HepG2 (cell line): ENCODE measurements around the gene DOCK1. TPM values are rescaled to one million over a fixed set of nuclear protein-coding genes. Genes with fewer than 3 reads are reported as not detected.

Experiments used
- DR1 ChIP-seq: sonication (generic); formaldehyde crosslinking; IDR thresholded peaks from 2 replicates; pipeline ENCODE4 v1.8.0; 2021; ENCODE audit warnings: mild to moderate bottlenecking, missing genetic modification reagents, inconsistent platforms
- HMG20B ChIP-seq: conservative IDR thresholded peaks from 2 replicates; pipeline ENCODE4 v1.6.1; 2016; ENCODE audit warnings: missing genetic modification reagents, missing compliant biosample characterization
- MAZ ChIP-seq, 2 experiments: sonication (generic) in 1 of 2; formaldehyde crosslinking in 1 of 2; IDR thresholded peaks; 2 replicates each; pipeline versions ENCODE4 v1.5.0 to v1.6.1; 2012 to 2020; ENCODE audit warnings: low read depth in 2 of 2, mild to moderate bottlenecking in 2 of 2, borderline replicate concordance in 1 of 2, improper control_type of control experiment in 1 of 2, low read length in 1 of 2, missing genetic modification reagents in 1 of 2, moderate library complexity in 1 of 2
- MIXL1 ChIP-seq: IDR thresholded peaks from 2 replicates; pipeline ENCODE4 v1.6.1; 2016
- PHF8 ChIP-seq: sonication (generic); formaldehyde crosslinking; IDR thresholded peaks from 2 replicates; pipeline ENCODE4 v1.5.0; 2020; ENCODE audit warnings: missing genetic modification reagents
- POLR2AphosphoS2 ChIP-seq: IDR thresholded peaks from 2 replicates; pipeline ENCODE4 v1.6.1; 2011; ENCODE audit warnings: low read depth, low read length, improper control_type of control experiment
- POLR2AphosphoS5 ChIP-seq: IDR thresholded peaks from 2 replicates; pipeline ENCODE4 v1.6.1; 2012; ENCODE audit warnings: low read depth, low read length
- POLR2G ChIP-seq: fragments of 200-400 bp; formaldehyde crosslinking; IDR thresholded peaks from 2 replicates; pipeline ENCODE4 v1.6.1; 2018; ENCODE audit warnings: mild to moderate bottlenecking, low read depth, low read length, moderate library complexity
- RBFOX2 ChIP-seq: fragments of 200-400 bp; formaldehyde crosslinking; IDR thresholded peaks from 2 replicates; pipeline ENCODE4 v1.6.1; 2017; ENCODE audit warnings: low read depth, mild to moderate bottlenecking, low read length
- SALL1 ChIP-seq: sonication (generic); formaldehyde crosslinking; IDR thresholded peaks from 2 replicates; pipeline ENCODE4 v1.8.0; 2022; ENCODE audit warnings: mild to moderate bottlenecking, missing genetic modification reagents
- THRA ChIP-seq: sonication (generic); formaldehyde crosslinking; IDR thresholded peaks from 2 replicates; pipeline ENCODE4 v1.4.0; 2020; ENCODE audit warnings: missing genetic modification reagents, borderline replicate concordance
- ZFX ChIP-seq: sonication (generic); formaldehyde crosslinking; IDR thresholded peaks from 2 replicates; pipeline ENCODE4 v1.4.0; 2020; ENCODE audit warnings: mild to moderate bottlenecking, low read depth, missing genetic modification reagents, moderate library complexity
- ZNF441 ChIP-seq: sonication (generic); formaldehyde crosslinking; IDR thresholded peaks from 2 replicates; pipeline ENCODE4 v1.7.0; 2021; ENCODE audit warnings: missing genetic modification reagents, borderline replicate concordance
- ZNF713 ChIP-seq: sonication (generic); formaldehyde crosslinking; IDR thresholded peaks from 2 replicates; pipeline ENCODE4 v1.4.0; 2020; ENCODE audit warnings: mild to moderate bottlenecking, missing genetic modification reagents
- polyA plus RNA-seq, 8 experiments: library from polyadenylated mRNA; depleted of rRNA in 3 of 8; stranded (reverse) in 7 of 8; unstranded in 1 of 8; fragments of >200 nt; fragmentation: Illumina TruSeq in 4 of 8; extraction: Trizol in 4 of 8; gene quantifications; 2 replicates each; pipeline versions ENCODE4 v1.2.1 to v1.2.3, GENCODE V29; 2011 to 2016; ENCODE audit warnings: low read depth in 4 of 8, missing spikeins in 1 of 8, mixed read lengths in 1 of 8; ENCODE audit not compliant: insufficient read depth in 1 of 8
- total RNA-seq, 5 experiments: library from RNA; depleted of rRNA; stranded (reverse); fragments of >200 nt; fragmentation: Illumina TruSeq; extraction: Trizol; gene quantifications; 2 replicates each; pipeline ENCODE4 v1.2.3, GENCODE V29; 2016; ENCODE audit warnings: low read depth in 1 of 5
- TF ChIP-seq, protein P1 (sequence below): sonication (generic); formaldehyde crosslinking; IDR thresholded peaks from 2 replicates; pipeline ENCODE4 v1.5.0; 2020; ENCODE audit warnings: mild to moderate bottlenecking, missing genetic modification reagents, borderline replicate concordance
- TF ChIP-seq, protein P2 (sequence below): sonication (generic); formaldehyde crosslinking; conservative IDR thresholded peaks from 2 replicates; pipeline ENCODE4 v1.4.0; 2020; ENCODE audit warnings: missing genetic modification reagents

The DOCK1 gene
- total and polyA plus RNA-seq, 2 of the 13 experiments (the other 11 are each of a cell fraction or from before 2014, with no cell fraction given), result 8.3 to 25.5 TPM

DNA sequence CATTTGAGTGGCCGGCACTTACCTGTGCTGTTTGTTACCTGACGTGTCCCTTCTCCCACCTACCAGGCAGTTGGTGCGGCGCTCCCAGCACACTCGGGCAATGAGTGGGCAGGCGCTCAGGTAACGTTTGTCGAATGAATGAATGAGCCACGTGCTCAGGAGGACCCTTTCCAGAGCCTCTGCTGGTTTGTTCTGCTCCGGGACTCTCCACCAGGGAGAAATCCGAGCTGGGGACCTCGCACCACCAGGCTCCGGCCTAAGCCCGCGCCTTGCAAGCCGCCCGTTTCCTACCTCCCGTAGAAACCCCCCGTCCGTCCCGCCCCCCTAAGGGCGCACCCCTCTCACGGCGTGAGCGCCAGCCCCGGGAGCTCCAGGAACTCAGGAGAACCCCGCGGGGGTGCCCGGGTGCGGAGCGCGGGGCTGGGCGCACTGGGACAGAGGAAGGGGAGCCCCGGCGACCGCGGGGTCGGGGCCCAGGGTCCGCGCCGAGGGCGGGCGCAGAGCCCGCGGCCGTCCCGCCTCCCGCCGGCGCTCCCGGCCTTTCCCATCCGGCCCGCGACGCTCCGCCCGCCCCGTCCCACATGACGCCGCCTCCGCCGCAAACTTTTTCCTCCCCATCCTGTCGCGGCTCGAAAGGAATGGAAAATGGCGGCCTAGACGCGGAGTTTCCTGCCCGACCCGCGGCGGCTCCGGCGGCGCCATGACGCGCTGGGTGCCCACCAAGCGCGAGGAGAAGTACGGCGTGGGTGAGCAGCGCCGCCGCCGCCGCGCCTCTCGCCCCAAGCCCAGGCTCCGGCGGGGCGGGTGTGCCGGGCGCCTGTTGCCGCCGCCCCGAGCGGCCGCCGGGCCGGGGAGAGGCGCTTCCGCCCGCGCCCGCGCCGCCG is at the start of gene DOCK1 (continued):
- TF ChIP-seq DR1 (CRISPR knock-in tag) (0 out of 2 replicates have a peak, but pooled peaks have one; percentile 27), HMG20B (CRISPR knock-in tag) (no peak), POLR2G (peak; percentile 52; the same call in 1 of the 2 replicates), POLR2AphosphoS5 (peak; percentile 44; the same call in 1 of the 2 replicates), ZNF441 (0 out of 2 replicates have a peak, but pooled peaks have one; percentile 23), ZFX (CRISPR knock-in tag) (peak; percentile 43; the same call in 1 of the 2 replicates), MAZ (IDR thresholded peaks at IDR 0.05; ENCODE audit: borderline replicate concordance, low read depth, low read length) (no peak), MAZ (CRISPR knock-in tag; IDR thresholded peaks at IDR 0.05; ENCODE audit: low read depth) (peak; percentile 46; the same call in 1 of the 2 replicates), POLR2AphosphoS2 (no peak), THRA (CRISPR knock-in tag) (0 out of 2 replicates have a peak, but pooled peaks have one; percentile 8), ZNF713 (no peak), MIXL1 (no peak), SALL1 (CRISPR knock-in tag) (peak; percentile 22; the same call in 1 of the 2 replicates), PHF8 (CRISPR knock-in tag) (peak; percentile 76), RBFOX2 (peak; percentile 74)
- TF ChIP-seq, protein P1, sequence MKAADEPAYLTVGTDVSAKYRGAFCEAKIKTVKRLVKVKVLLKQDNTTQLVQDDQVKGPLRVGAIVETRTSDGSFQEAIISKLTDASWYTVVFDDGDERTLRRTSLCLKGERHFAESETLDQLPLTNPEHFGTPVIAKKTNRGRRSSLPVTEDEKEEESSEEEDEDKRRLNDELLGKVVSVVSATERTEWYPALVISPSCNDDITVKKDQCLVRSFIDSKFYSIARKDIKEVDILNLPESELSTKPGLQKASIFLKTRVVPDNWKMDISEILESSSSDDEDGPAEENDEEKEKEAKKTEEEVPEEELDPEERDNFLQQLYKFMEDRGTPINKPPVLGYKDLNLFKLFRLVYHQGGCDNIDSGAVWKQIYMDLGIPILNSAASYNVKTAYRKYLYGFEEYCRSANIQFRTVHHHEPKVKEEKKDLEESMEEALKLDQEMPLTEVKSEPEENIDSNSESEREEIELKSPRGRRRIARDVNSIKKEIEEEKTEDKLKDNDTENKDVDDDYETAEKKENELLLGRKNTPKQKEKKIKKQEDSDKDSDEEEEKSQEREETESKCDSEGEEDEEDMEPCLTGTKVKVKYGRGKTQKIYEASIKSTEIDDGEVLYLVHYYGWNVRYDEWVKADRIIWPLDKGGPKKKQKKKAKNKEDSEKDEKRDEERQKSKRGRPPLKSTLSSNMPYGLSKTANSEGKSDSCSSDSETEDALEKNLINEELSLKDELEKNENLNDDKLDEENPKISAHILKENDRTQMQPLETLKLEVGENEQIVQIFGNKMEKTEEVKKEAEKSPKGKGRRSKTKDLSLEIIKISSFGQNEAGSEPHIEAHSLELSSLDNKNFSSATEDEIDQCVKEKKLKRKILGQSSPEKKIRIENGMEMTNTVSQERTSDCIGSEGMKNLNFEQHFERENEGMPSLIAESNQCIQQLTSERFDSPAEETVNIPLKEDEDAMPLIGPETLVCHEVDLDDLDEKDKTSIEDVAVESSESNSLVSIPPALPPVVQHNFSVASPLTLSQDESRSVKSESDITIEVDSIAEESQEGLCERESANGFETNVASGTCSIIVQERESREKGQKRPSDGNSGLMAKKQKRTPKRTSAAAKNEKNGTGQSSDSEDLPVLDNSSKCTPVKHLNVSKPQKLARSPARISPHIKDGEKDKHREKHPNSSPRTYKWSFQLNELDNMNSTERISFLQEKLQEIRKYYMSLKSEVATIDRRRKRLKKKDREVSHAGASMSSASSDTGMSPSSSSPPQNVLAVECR (CRISPR knock-in tag), result 0 out of 2 replicates have a peak, but pooled peaks have one; percentile 18
- TF ChIP-seq, protein P2, sequence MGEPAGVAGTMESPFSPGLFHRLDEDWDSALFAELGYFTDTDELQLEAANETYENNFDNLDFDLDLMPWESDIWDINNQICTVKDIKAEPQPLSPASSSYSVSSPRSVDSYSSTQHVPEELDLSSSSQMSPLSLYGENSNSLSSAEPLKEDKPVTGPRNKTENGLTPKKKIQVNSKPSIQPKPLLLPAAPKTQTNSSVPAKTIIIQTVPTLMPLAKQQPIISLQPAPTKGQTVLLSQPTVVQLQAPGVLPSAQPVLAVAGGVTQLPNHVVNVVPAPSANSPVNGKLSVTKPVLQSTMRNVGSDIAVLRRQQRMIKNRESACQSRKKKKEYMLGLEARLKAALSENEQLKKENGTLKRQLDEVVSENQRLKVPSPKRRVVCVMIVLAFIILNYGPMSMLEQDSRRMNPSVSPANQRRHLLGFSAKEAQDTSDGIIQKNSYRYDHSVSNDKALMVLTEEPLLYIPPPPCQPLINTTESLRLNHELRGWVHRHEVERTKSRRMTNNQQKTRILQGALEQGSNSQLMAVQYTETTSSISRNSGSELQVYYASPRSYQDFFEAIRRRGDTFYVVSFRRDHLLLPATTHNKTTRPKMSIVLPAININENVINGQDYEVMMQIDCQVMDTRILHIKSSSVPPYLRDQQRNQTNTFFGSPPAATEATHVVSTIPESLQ, result no peak
